Stomach (tissue), 9 donors: ENCODE data around the gene GABRR2. TPM values are rescaled to one million over a fixed set of nuclear protein-coding genes. Genes with fewer than 3 reads are reported as not detected.
"Not testable (repeated sequence)": the region's sequence is repeated elsewhere in the genome, so short reads cannot be mapped to it uniquely, and the experiment has no call there.

ENCODE experiments used
- DNase-seq, 2 donors: peaks; one replicate each; pipeline versions ENCODE4 v3.0.0 to v3.0.0-alpha.2; 2013 to 2019
- H3K27ac ChIP-seq, 5 donors: fragments of 200-600 bp in 4 of 5; sonication (generic) in 4 of 5; one replicate each; pipeline ENCODE4 v1.5.1; 2013 to 2019; ENCODE audit warnings: mild to moderate bottlenecking in 1 of 5, moderate library complexity in 1 of 5
- H3K27me3 ChIP-seq, 3 donors: fragments of 200-600 bp; sonication (generic); one replicate each; pipeline ENCODE4 v1.5.1; 2017 to 2019; ENCODE audit warnings: mixed run types in 1 of 3
- H3K36me3 ChIP-seq, 4 donors: fragments of 200-600 bp; sonication (generic); 1 replicate in 3 of 4; 2 replicates in 1 of 4; pipeline ENCODE4 v1.5.1; 2016 to 2019
- H3K4me1 ChIP-seq, 4 donors: fragments of 200-600 bp; sonication (generic); one replicate each; pipeline ENCODE4 v1.5.1; 2016 to 2019
- H3K4me3 ChIP-seq, 4 donors: fragments of 200-600 bp; sonication (generic) in 3 of 4; one replicate each; pipeline ENCODE4 v1.5.1; 2016 to 2019; ENCODE audit warnings: mild to moderate bottlenecking in 1 of 4
- H3K9me3 ChIP-seq, 4 donors: fragments of 200-600 bp; sonication (generic); one replicate each; pipeline ENCODE4 v1.5.1; 2016 to 2019
- EP300 ChIP-seq: sonication (generic); formaldehyde crosslinking; IDR thresholded peaks from one replicate; pipeline ENCODE4 v1.6.1; 2017; ENCODE audit warnings: antibody characterized with exemption
- POLR2A ChIP-seq, 4 donors: fragments of 450-650 bp; IDR thresholded peaks; one replicate each; pipeline ENCODE4 v1.6.1; 2016; ENCODE audit warnings: antibody characterized with exemption in 4 of 4, control low read depth in 2 of 4, mild to moderate bottlenecking in 1 of 4, moderate library complexity in 1 of 4
- POLR2AphosphoS5 ChIP-seq, 3 donors: sonication (generic); formaldehyde crosslinking; IDR thresholded peaks; one replicate each; pipeline ENCODE4 v1.6.1; 2016; ENCODE audit warnings: antibody characterized with exemption in 3 of 3
- WGBS, 5 donors: extraction: QIAGEN DNeasy Blood & Tissue Kit in 3 of 5; methylation state at CpG; one replicate each; pipeline versions ENCODE4 v1.1.5 to v1.1.7; 2013 to 2018; 5-methylcytosine and 5-hydroxymethylcytosine counted together
- intact Hi-C: fragments of 100-400 bp; cut with DNase I; formaldehyde crosslinking; loops from one replicate; pipeline ENCODE4 v1.15.1; 2023; ENCODE audit warnings: low total_unique reads
- polyA plus RNA-seq, 3 donors: library from polyadenylated mRNA; stranded (reverse); fragments of 200-250 nt; gene quantifications; one replicate each; pipeline ENCODE4 v1.2.3, GENCODE V29; 2013
- total RNA-seq, 5 donors: library from RNA; depleted of rRNA; stranded (reverse); fragments of >200 nt; gene quantifications; one replicate each; pipeline versions ENCODE4 v1.1.0 to v1.2.3, GENCODE V29; 2014 to 2016
- TF ChIP-seq, protein P1 (sequence below), 7 experiments: fragments of 450-650 bp in 4 of 7; fragments of 200-600 bp in 3 of 7; sonication (generic) in 3 of 7; IDR thresholded peaks; one replicate each; pipeline ENCODE4 v1.5.1; 2016 to 2019; ENCODE audit warnings: antibody characterized with exemption in 7 of 7, control low read depth in 2 of 7, mild to moderate bottlenecking in 1 of 7
- donor health status: healthy with polysubstance abuse.
- donor health status: Bipolar disorder and iron deficiency.
- donor health status: healthy.

GABRR2 gene
- total and polyA plus RNA-seq, 8 donors, result 0.15 to 7.6 (median 0.73) TPM; not detected in 5

DNA sequence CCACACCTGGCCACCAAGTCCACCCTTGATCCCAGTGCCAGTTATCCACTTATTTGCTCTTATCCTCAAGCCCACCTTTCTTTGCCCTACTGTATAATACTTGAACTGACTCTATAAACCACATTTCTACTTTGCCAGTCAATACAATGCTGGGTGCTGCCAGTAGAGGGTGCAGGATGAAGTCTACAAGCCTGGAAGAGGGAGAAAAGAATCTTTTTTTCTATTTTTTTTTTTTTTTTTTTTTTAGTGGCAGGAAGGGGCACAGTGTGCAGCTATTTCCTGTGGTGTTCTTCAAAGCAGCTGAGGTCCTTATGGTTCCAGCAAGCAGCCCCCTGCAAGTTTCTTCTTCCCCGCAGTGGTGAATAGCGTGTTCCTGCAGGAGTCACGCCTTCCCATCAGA lies 75.8 kb downstream of the GABRR2 start:
- Histone ChIP-seq H3K9me3 (peaks cover 0 to 16% (median 6%) of the 10 kb centered on the region in 4 donors), H3K27ac (no peak overlapping the region), H3K27me3 (no peaks in the 10 kb centered on the region), H3K36me3 (no peaks in the 10 kb centered on the region), H3K4me1 (peaks cover 0 to 5% (median 0%) of the 10 kb centered on the region in 4 donors), H3K4me3 (no peak overlapping the region)
- intact Hi-C loops, result no loop called here
- TF ChIP-seq POLR2A (IDR thresholded peaks at IDR 0.05) (no peak), EP300 (no peak), POLR2AphosphoS5 (IDR thresholded peaks at IDR 0.05) (no peak)
- TF ChIP-seq, protein P1, sequence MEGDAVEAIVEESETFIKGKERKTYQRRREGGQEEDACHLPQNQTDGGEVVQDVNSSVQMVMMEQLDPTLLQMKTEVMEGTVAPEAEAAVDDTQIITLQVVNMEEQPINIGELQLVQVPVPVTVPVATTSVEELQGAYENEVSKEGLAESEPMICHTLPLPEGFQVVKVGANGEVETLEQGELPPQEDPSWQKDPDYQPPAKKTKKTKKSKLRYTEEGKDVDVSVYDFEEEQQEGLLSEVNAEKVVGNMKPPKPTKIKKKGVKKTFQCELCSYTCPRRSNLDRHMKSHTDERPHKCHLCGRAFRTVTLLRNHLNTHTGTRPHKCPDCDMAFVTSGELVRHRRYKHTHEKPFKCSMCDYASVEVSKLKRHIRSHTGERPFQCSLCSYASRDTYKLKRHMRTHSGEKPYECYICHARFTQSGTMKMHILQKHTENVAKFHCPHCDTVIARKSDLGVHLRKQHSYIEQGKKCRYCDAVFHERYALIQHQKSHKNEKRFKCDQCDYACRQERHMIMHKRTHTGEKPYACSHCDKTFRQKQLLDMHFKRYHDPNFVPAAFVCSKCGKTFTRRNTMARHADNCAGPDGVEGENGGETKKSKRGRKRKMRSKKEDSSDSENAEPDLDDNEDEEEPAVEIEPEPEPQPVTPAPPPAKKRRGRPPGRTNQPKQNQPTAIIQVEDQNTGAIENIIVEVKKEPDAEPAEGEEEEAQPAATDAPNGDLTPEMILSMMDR (IDR thresholded peaks at IDR 0.05), result no peak
- DNase-seq, result peak in 1 of 2 donors; percentile 23
- 70 to 78% (median 71%) methylated on average over 3 of the region's 3 CpGs for WGBS, 5 donors

DNA sequence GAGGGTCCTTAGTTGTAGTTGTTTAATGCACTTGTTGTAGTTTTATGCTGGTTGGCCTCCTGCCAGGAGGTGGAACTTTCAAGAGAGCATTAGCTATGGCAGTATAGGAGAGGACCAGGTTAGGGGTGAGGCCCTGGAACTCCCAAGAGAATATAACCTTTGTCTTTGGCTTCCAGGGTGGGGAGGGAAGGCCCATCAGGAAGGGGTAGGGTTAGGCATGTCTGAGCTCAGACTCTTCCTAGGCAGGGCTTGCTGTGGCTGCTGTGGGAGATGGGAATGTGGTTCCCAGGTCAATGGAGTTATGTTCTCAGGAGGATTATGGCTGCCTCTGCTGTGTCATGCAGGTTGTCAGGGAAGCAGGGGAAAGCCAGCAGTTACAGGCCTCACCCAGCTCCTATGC lies 77.9 kb downstream of the GABRR2 start:
- H3K4me3 ChIP-seq, result no peak overlapping the region
- intact Hi-C loops, result no loop called here
- H3K4me1 ChIP-seq, result no peaks in the 10 kb centered on the region
- no peaks in the 10 kb centered on the region for H3K27me3 ChIP-seq
- DNase-seq, result no peak
- TF ChIP-seq EP300, result no peak
- TF ChIP-seq POLR2A (IDR thresholded peaks at IDR 0.05), result no peak
- TF ChIP-seq, protein P1 (IDR thresholded peaks at IDR 0.05), result no peak
- no peak for TF ChIP-seq POLR2AphosphoS5 (IDR thresholded peaks at IDR 0.05)
- H3K27ac ChIP-seq, result no peak overlapping the region
- peaks cover 0 to 16% (median 6%) of the 10 kb centered on the region in 4 donors for H3K9me3 ChIP-seq
- H3K36me3 ChIP-seq, result no peaks in the 10 kb centered on the region

DNA sequence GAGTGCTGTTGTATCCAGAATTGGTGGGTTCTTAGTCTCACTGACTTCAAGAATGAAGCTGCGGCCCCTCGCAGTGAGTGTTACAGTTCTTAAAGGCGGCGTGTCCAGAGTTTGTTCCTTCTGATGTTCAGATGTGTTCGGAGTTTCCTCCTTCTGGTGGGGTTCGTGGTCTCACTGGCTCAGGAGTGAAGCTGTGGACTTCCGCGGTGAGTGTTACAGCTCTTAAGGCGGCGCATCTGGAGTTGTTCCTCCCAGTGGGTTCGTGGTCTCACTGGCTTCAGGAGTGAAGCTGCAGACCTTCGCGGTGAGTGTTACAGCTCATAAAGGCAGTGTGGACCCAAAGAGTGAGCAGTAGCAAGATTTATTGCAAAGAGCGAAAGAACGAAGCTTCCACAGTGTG lies 81.5 kb downstream of the GABRR2 start:
- H3K27me3 ChIP-seq, H3K4me1 ChIP-seq, H3K27ac ChIP-seq, DNase-seq, H3K36me3 ChIP-seq, H3K4me3 ChIP-seq, intact Hi-C loops: not testable (repeated sequence)
- WGBS, 5 donors, result 80 to 93% (median 83%) methylated on average over 15 of the region's 15 CpGs
- peaks cover 0 to 19% (median 6%) of the 10 kb centered on the region in 4 donors for H3K9me3 ChIP-seq

DNA sequence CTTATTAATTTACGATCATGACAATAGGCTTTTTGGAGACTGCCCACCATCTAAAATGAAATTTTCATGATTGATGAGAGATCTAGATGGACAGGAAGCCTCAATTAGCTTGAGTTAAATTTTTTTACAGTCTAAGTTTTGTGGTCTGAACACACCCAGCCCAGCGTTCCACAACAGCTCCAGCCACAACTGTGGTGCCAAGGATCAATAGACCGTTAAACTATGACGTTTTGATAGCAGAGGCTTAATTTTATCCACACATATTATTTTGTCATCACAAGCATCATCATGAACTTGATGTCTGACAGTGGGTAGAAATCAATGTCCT lies 92.4 kb downstream of the GABRR2 start:
- no peak for TF ChIP-seq EP300
- TF ChIP-seq POLR2AphosphoS5 (IDR thresholded peaks at IDR 0.05), result no peak
- no peak for TF ChIP-seq POLR2A (IDR thresholded peaks at IDR 0.05)
- TF ChIP-seq, protein P1 (IDR thresholded peaks at IDR 0.05), result no peak
- no peak for DNase-seq
- intact Hi-C loops, result no loop called here
- Histone ChIP-seq H3K27ac (no peak overlapping the region), H3K27me3 (no peaks in the 10 kb centered on the region), H3K36me3 (no peaks in the 10 kb centered on the region), H3K4me1 (no peaks in the 10 kb centered on the region), H3K9me3 (no peaks in the 10 kb centered on the region), H3K4me3 (no peak overlapping the region)
- WGBS, 5 donors, result 80 to 86% (median 82%) methylated on average over 4 of the region's 4 CpGs

DNA sequence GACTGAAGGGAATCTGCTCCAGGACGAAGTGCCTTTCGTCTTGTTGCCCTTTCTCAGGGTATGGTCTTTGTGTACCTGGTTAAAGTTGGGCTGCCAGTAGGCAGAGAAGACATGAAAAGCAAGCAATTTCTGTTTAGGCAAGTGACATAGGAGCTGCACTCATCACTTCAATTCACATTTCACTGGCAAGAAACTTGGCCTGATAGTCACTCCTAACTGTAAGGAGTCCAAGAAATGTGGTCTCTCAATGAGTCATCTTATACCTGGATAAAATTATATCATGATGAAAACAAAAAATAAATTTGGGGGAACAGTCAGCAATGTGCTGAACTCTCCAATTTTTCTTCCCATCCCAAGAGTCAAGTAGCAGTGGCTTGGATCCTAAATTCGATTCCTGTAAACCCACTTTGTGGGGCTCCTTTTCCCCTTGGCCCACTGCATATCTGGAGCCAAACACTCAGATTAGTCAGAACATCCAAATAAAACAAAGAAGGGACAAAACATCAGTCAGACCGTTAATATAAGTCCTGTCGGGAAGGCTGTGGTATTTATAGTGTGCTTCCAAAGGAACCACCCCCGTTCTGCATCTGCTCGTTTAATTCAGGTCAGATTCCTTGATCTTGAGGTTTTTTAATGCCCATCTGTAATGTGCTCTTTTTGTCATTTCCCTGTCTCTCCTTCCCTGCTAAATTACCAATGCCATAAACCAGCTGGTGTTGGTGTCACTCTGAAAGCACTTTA lies 93.0 kb downstream of the GABRR2 start:
- Histone ChIP-seq H3K36me3 (no peaks in the 10 kb centered on the region), H3K9me3 (no peaks in the 10 kb centered on the region), H3K4me3 (no peak overlapping the region), H3K27me3 (no peaks in the 10 kb centered on the region), H3K27ac (no peak overlapping the region), H3K4me1 (no peaks in the 10 kb centered on the region)
- WGBS, 5 donors, result 45 to 66% (median 62%) methylated on average over 7 of the region's 7 CpGs
- DNase-seq, result no peak
- intact Hi-C loops, result no loop called here
- no peak for TF ChIP-seq POLR2A (IDR thresholded peaks at IDR 0.05)
- TF ChIP-seq, protein P1 (IDR thresholded peaks at IDR 0.05), result no peak
- TF ChIP-seq POLR2AphosphoS5 (IDR thresholded peaks at IDR 0.05), result no peak
- TF ChIP-seq EP300, result no peak
